K562 (cell line): Measurements from ENCODE around the gene LTBP1. TPM values are rescaled to one million over a fixed set of nuclear protein-coding genes. Genes with fewer than 3 reads are reported as not detected.

Experiments
- ARNT ChIP-seq, 2 experiments: fragments of 450-650 bp; IDR thresholded peaks; 2 replicates each; pipeline ENCODE4 v1.6.1; 2016; ENCODE audit warnings: mild to moderate bottlenecking in 1 of 2
- CBFB ChIP-seq: sonication (generic); formaldehyde crosslinking; IDR thresholded peaks from 2 replicates; pipeline ENCODE4 v1.4.0; 2020; ENCODE audit warnings: mild to moderate bottlenecking, missing genetic modification reagents
- CREM ChIP-seq: IDR thresholded peaks from 2 replicates; pipeline ENCODE4 v1.6.1; 2014; ENCODE audit warnings: antibody characterized with exemption, low read depth
- ELF4 ChIP-seq: fragments of 450-650 bp; formaldehyde crosslinking; IDR thresholded peaks from 2 replicates; pipeline ENCODE4 v1.4.0; 2022; ENCODE audit warnings: missing genetic modification characterization
- FOXJ2 ChIP-seq: fragments of 200-800 bp; sonication (Bioruptor generic); IDR thresholded peaks from 2 replicates; pipeline ENCODE4 v1.6.1; 2016; ENCODE audit warnings: missing genetic modification characterization, missing compliant biosample characterization
- FOXK2 ChIP-seq, 2 experiments: fragments of 450-650 bp; IDR thresholded peaks in 1 of 2; conservative IDR thresholded peaks in 1 of 2; 2 replicates each; pipeline ENCODE4 v1.6.1; 2016; ENCODE audit warnings: low read depth in 2 of 2, mild to moderate bottlenecking in 1 of 2
- GTF2B ChIP-seq: IDR thresholded peaks from 2 replicates; pipeline ENCODE4 v1.6.1; 2011; ENCODE audit not compliant: insufficient read length; ENCODE audit errors: extremely low read depth
- HDAC1 ChIP-seq, 2 experiments: fragments of 450-650 bp; IDR thresholded peaks; 2 replicates each; pipeline ENCODE4 v1.6.1; 2016 to 2017; ENCODE audit warnings: inconsistent platforms in 1 of 2, mild to moderate bottlenecking in 1 of 2, moderate library complexity in 1 of 2
- HMBOX1 ChIP-seq: sonication (generic); IDR thresholded peaks from 2 replicates; pipeline ENCODE4 v1.6.1; 2016
- KDM1A ChIP-seq, 2 experiments: fragments of 450-650 bp; IDR thresholded peaks; 2 replicates each; pipeline ENCODE4 v1.6.1; 2016; ENCODE audit warnings: mild to moderate bottlenecking in 2 of 2
- MTA3 ChIP-seq: fragments of 450-650 bp; formaldehyde crosslinking; IDR thresholded peaks from 2 replicates; pipeline ENCODE4 v1.6.1; 2017; ENCODE audit warnings: mild to moderate bottlenecking, borderline replicate concordance
- PML ChIP-seq: IDR thresholded peaks from 2 replicates; pipeline ENCODE4 v1.6.1; 2012; ENCODE audit warnings: low read length, inconsistent platforms
- STAT5A ChIP-seq: IDR thresholded peaks from 2 replicates; pipeline ENCODE4 v1.6.1; 2012; ENCODE audit warnings: low read length, inconsistent platforms, borderline replicate concordance
- ZNF584 ChIP-seq: fragments of 200-800 bp; sonication (Bioruptor generic); IDR thresholded peaks from 2 replicates; pipeline ENCODE4 v1.6.1; 2016; ENCODE audit warnings: low read depth, mild to moderate bottlenecking, missing genetic modification characterization, missing compliant biosample characterization
- ZNF764 ChIP-seq: fragments of 250-450 bp; sonication (Bioruptor Pico); IDR thresholded peaks from 2 replicates; pipeline ENCODE4 v1.4.0; 2020; ENCODE audit warnings: low read depth, mild to moderate bottlenecking, moderate library complexity
- polyA plus RNA-seq, 8 experiments: library from polyadenylated mRNA; depleted of rRNA in 4 of 8; stranded (reverse) in 5 of 8; unstranded in 3 of 8; fragments of >200 nt; fragmentation: Nextera tagmentation in 2 of 8; fragmentation: Illumina TruSeq in 1 of 8; extraction: Ambion mirVana in 2 of 8; extraction: Trizol in 1 of 8; gene quantifications; 2 replicates each; pipeline versions ENCODE4 v1.2.1 to v1.2.3, GENCODE V29; 2011 to 2014; ENCODE audit warnings: inconsistent platforms in 1 of 8, missing spikeins in 1 of 8
- total RNA-seq, 7 experiments: library from RNA; depleted of rRNA in 6 of 7; stranded (reverse); fragments of >200 nt in 6 of 7; fragmentation: Illumina TruSeq in 2 of 7; extraction: Trizol in 2 of 7; gene quantifications; 2 replicates each; pipeline versions ENCODE4 v1.2.1 to v1.2.3, GENCODE V29; 2011 to 2021; ENCODE audit warnings: low replicate concordance in 1 of 7
- TF ChIP-seq, protein P1 (sequence below), 2 experiments: fragments of 200-800 bp in 1 of 2; sonication (Bioruptor generic) in 1 of 2; sonication (generic) in 1 of 2; formaldehyde crosslinking in 1 of 2; IDR thresholded peaks in 1 of 2; conservative IDR thresholded peaks in 1 of 2; 2 replicates each; pipeline versions ENCODE4 v1.5.0 to v1.6.1; 2016 to 2020; ENCODE audit warnings: missing compliant biosample characterization in 1 of 2, missing genetic modification characterization in 1 of 2, missing genetic modification reagents in 1 of 2
- TF ChIP-seq, protein P2 (sequence below): fragments of 450-650 bp; IDR thresholded peaks from 2 replicates; pipeline ENCODE4 v1.6.1; 2017; ENCODE audit warnings: antibody characterized with exemption
- TF ChIP-seq, protein P3 (sequence below), 3 experiments: fragments of 200-800 bp in 1 of 3; fragments of 250-450 bp in 1 of 3; fragments of 450-650 bp in 1 of 3; sonication (Bioruptor Pico) in 1 of 3; sonication (Bioruptor generic) in 1 of 3; formaldehyde crosslinking in 1 of 3; IDR thresholded peaks; 2 replicates each; pipeline versions ENCODE4 v1.6.1 to v1.8.0; 2016 to 2022; ENCODE audit warnings: mild to moderate bottlenecking in 2 of 3, missing genetic modification characterization in 2 of 3, missing compliant biosample characterization in 1 of 3, moderate library complexity in 1 of 3

Gene LTBP1
- total and polyA plus RNA-seq, 9 of the 15 experiments (the other 6 are each of a cell fraction or from before 2014, with no cell fraction given): 3.6 to 16.4 (median 8.5) TPM

GRCh38 chr2:32960647-32961403 is 14.1 kb downstream of the LTBP1 start (continued):
- TF ChIP-seq ARNT (IDR thresholded peaks at IDR 0.05) (peak; percentile 64 to 84; a peak in 2 of 4 replicates), ZNF764 (CRISPR knock-in tag) (no peak), GTF2B (no peak), PML (peak; percentile 95), MTA3 (peak; percentile 62; the same call in 1 of the 2 replicates), KDM1A (IDR thresholded peaks at IDR 0.05) (peak; percentile 88 to 90), HMBOX1 (peak; percentile 92), FOXJ2 (tag) (peak; percentile 82), ZNF584 (0 out of 2 replicates have a peak, but pooled peaks have one; percentile 54), STAT5A (peak; percentile 91), CREM (peak; percentile 76), FOXK2 (conservative IDR thresholded peaks at IDR 0.05 in 1 of 2, IDR thresholded peaks at IDR 0.05 in 1 of 2; ENCODE audit: low read depth in 2 of 2) (peak; percentile 84 to 88), HDAC1 (IDR thresholded peaks at IDR 0.05) (peak; percentile 13 to 81; a peak in 3 of 4 replicates), ELF4 (CRISPR knock-in tag) (peak; percentile 81; the same call in 1 of the 2 replicates), CBFB (no peak)
- TF ChIP-seq, protein P1, sequence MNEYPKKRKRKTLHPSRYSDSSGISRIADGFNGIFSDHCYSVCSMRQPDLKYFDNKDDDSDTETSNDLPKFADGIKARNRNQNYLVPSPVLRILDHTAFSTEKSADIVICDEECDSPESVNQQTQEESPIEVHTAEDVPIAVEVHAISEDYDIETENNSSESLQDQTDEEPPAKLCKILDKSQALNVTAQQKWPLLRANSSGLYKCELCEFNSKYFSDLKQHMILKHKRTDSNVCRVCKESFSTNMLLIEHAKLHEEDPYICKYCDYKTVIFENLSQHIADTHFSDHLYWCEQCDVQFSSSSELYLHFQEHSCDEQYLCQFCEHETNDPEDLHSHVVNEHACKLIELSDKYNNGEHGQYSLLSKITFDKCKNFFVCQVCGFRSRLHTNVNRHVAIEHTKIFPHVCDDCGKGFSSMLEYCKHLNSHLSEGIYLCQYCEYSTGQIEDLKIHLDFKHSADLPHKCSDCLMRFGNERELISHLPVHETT (CRISPR knock-in tag; conservative IDR thresholded peaks at IDR 0.05 in 1 of 2, IDR thresholded peaks at IDR 0.05 in 1 of 2): peak in 1 of 2 experiments; percentile 70; a peak in 2 of 4 replicates
- TF ChIP-seq, protein P2, sequence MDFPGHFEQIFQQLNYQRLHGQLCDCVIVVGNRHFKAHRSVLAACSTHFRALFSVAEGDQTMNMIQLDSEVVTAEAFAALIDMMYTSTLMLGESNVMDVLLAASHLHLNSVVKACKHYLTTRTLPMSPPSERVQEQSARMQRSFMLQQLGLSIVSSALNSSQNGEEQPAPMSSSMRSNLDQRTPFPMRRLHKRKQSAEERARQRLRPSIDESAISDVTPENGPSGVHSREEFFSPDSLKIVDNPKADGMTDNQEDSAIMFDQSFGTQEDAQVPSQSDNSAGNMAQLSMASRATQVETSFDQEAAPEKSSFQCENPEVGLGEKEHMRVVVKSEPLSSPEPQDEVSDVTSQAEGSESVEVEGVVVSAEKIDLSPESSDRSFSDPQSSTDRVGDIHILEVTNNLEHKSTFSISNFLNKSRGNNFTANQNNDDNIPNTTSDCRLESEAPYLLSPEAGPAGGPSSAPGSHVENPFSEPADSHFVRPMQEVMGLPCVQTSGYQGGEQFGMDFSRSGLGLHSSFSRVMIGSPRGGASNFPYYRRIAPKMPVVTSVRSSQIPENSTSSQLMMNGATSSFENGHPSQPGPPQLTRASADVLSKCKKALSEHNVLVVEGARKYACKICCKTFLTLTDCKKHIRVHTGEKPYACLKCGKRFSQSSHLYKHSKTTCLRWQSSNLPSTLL: no peak
- TF ChIP-seq, protein P3, sequence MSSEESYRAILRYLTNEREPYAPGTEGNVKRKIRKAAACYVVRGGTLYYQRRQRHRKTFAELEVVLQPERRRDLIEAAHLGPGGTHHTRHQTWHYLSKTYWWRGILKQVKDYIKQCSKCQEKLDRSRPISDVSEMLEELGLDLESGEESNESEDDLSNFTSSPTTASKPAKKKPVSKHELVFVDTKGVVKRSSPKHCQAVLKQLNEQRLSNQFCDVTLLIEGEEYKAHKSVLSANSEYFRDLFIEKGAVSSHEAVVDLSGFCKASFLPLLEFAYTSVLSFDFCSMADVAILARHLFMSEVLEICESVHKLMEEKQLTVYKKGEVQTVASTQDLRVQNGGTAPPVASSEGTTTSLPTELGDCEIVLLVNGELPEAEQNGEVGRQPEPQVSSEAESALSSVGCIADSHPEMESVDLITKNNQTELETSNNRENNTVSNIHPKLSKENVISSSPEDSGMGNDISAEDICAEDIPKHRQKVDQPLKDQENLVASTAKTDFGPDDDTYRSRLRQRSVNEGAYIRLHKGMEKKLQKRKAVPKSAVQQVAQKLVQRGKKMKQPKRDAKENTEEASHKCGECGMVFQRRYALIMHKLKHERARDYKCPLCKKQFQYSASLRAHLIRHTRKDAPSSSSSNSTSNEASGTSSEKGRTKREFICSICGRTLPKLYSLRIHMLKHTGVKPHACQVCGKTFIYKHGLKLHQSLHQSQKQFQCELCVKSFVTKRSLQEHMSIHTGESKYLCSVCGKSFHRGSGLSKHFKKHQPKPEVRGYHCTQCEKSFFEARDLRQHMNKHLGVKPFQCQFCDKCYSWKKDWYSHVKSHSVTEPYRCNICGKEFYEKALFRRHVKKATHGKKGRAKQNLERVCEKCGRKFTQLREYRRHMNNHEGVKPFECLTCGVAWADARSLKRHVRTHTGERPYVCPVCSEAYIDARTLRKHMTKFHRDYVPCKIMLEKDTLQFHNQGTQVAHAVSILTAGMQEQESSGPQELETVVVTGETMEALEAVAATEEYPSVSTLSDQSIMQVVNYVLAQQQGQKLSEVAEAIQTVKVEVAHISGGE (CRISPR knock-in tag; IDR thresholded peaks at IDR 0.05): peak in 1 of 3 experiments; percentile 71; a peak in 1 of 6 replicates
